ENCODE measurements around the gene CEP170B.

DNA sequence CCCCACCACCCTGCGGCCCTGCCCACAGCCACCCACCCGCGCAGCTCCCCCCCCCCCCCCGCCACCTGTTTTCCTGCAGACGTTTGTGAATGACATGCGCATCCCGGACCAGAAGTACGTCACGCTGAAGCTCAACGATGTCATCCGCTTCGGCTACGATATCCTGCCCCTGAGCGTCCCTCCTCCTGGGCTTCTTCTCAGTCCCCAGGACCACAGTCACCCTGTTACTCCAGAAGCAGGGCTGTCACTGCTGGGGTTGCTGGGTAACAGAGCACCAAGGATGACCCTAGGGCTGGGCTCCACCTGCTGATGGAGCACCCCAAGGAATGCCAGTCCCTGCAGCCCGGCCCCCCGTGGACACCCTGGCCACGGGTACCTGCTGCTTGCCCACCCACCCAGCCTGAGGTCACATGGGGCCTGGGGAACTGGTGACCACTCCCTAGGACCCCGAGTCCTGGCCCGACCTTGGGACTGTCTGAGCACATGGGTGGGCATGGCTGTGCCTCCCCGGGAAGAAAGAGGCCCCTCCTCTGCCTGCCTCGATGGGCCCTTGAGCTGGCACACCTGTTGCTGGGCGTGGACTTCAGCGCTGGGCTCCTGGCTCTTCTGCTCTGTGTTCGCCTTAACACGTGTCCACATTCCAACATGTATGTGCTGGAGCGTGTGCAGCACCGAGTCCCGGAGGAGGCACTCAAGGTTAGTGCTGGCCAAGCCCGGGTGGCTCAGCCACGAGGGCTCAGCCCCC, 12.9 kb downstream of the CEP170B start:
- TF ChIP-seq, protein P1, sequence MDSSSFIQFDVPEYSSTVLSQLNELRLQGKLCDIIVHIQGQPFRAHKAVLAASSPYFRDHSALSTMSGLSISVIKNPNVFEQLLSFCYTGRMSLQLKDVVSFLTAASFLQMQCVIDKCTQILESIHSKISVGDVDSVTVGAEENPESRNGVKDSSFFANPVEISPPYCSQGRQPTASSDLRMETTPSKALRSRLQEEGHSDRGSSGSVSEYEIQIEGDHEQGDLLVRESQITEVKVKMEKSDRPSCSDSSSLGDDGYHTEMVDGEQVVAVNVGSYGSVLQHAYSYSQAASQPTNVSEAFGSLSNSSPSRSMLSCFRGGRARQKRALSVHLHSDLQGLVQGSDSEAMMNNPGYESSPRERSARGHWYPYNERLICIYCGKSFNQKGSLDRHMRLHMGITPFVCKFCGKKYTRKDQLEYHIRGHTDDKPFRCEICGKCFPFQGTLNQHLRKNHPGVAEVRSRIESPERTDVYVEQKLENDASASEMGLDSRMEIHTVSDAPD (CRISPR knock-in tag; IDR thresholded peaks at IDR 0.05): no peak
- TF ChIP-seq NCOA4 (IDR thresholded peaks at IDR 0.05; ENCODE audit: partially characterized antibody) (no peak), ZNF133 (CRISPR knock-in tag; IDR thresholded peaks at IDR 0.05) (no peak)
- TF ChIP-seq, protein P2, sequence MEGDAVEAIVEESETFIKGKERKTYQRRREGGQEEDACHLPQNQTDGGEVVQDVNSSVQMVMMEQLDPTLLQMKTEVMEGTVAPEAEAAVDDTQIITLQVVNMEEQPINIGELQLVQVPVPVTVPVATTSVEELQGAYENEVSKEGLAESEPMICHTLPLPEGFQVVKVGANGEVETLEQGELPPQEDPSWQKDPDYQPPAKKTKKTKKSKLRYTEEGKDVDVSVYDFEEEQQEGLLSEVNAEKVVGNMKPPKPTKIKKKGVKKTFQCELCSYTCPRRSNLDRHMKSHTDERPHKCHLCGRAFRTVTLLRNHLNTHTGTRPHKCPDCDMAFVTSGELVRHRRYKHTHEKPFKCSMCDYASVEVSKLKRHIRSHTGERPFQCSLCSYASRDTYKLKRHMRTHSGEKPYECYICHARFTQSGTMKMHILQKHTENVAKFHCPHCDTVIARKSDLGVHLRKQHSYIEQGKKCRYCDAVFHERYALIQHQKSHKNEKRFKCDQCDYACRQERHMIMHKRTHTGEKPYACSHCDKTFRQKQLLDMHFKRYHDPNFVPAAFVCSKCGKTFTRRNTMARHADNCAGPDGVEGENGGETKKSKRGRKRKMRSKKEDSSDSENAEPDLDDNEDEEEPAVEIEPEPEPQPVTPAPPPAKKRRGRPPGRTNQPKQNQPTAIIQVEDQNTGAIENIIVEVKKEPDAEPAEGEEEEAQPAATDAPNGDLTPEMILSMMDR (IDR thresholded peaks at IDR 0.05 in 2 of 3, conservative IDR thresholded peaks at IDR 0.05 in 1 of 3; ENCODE audit: insufficient read depth in 2 of 3, low read depth in 1 of 3, low read length in 3 of 3): no peak

Measured in K562 (cell line).